Endothelial cell of umbilical vein (primary cell): ENCODE results near the gene MYL2. TPM values are rescaled to one million over a fixed set of nuclear protein-coding genes. Genes with fewer than 3 reads are reported as not detected.

Source experiments
- BruUV-seq: library from RNA; stranded (reverse); fragments of 400-500 nt; replicated peaks from 2 replicates; lab custom pipeline; 2021; lab: Mats Ljungman, UMichigan
- CTCF ChIA-PET: fragments of 300-600, 350-600 bp; sonication (Branson Sonifier 250); formaldehyde crosslinking; loops from one replicate; lab custom pipeline; 2021; ENCODE audit warnings: antibody characterized with exemption, inconsistent platforms; lab: Charles Lee
- POLR2A ChIA-PET: fragments of 300-600, 350-600 bp; sonication (Branson Sonifier 250); formaldehyde crosslinking; loops from one replicate; lab custom pipeline; 2021; ENCODE audit warnings: antibody characterized with exemption, inconsistent platforms; lab: Charles Lee
- DNase-seq: peaks from one replicate; pipeline ENCODE4 v3.0.0-alpha.2; 2011; ENCODE audit warnings: low read depth, low spot score
- FAIRE-seq: peaks from 2 replicates; lab custom pipeline; 2011; peaks lifted over from hg19 to GRCh38; lab: Jason Lieb, UNC
- H2AFZ ChIP-seq: 2 replicates; pipeline ENCODE4 v1.6.0; 2012; ENCODE audit warnings: low read depth, low read length, control low read depth, inconsistent platforms
- H3K27ac ChIP-seq: 2 replicates; pipeline ENCODE4 v1.5.1; 2011; ENCODE audit warnings: low read depth, mild to moderate bottlenecking, control low read depth, low read length, moderate library complexity; ENCODE audit not compliant: insufficient read depth
- H3K27me3 ChIP-seq, 2 experiments: 2 replicates each; pipeline versions ENCODE4 v1.6.0 to v1.6.1; 2011; ENCODE audit warnings: low read length in 2 of 2, mixed read lengths in 1 of 2; ENCODE audit not compliant: control insufficient read depth in 2 of 2, insufficient read depth in 2 of 2
- H3K36me3 ChIP-seq, 2 experiments: 2 replicates in 1 of 2; 3 replicates in 1 of 2; pipeline ENCODE4 v1.5.1; 2011; ENCODE audit warnings: low read length in 2 of 2, mild to moderate bottlenecking in 1 of 2, moderate library complexity in 1 of 2; ENCODE audit not compliant: control insufficient read depth in 2 of 2, insufficient read depth in 2 of 2; ENCODE audit errors: extremely low read depth in 1 of 2
- H3K4me1 ChIP-seq: 3 replicates; pipeline ENCODE4 v1.5.1; 2011; ENCODE audit warnings: mild to moderate bottlenecking, low read length; ENCODE audit not compliant: control insufficient read depth, insufficient read depth; ENCODE audit errors: extremely low read depth
- H3K4me2 ChIP-seq: 2 replicates; pipeline ENCODE4 v1.6.1; 2011; ENCODE audit warnings: low read length, control low read depth, mixed read lengths; ENCODE audit not compliant: insufficient read depth
- H3K4me3 ChIP-seq, 3 experiments: fragments of 200-600 bp in 1 of 3; sonication (generic), shearing (Covaris generic) in 1 of 3; replicated peaks in 1 of 3; 2 replicates each; pipeline ENCODE4 v1.5.1; 2011 to 2016; ENCODE audit warnings: control low read depth in 3 of 3, low read length in 3 of 3, mild to moderate bottlenecking in 2 of 3, inconsistent platforms in 1 of 3, low read depth in 1 of 3, moderate library complexity in 1 of 3; ENCODE audit not compliant: insufficient read depth in 1 of 3
- H3K79me2 ChIP-seq: 2 replicates; pipeline ENCODE4 v1.6.0; 2012; ENCODE audit warnings: low read length, inconsistent platforms; ENCODE audit not compliant: control insufficient read depth, insufficient read depth
- H3K9ac ChIP-seq: replicated peaks from 2 replicates; pipeline ENCODE3; 2011; ENCODE audit warnings: low read length, control low read depth; ENCODE audit not compliant: insufficient read depth; ENCODE audit errors: extremely low read depth
- H3K9me1 ChIP-seq: replicated peaks from 3 replicates; pipeline ENCODE4 v1.6.0; 2011; ENCODE audit warnings: mild to moderate bottlenecking, low read length; ENCODE audit not compliant: control insufficient read depth, insufficient read depth; ENCODE audit errors: extremely low read depth
- H3K9me3 ChIP-seq: replicated peaks from 2 replicates; pipeline ENCODE4 v1.5.1; 2012; ENCODE audit warnings: low read length, inconsistent platforms; ENCODE audit not compliant: control insufficient read depth, insufficient read depth
- H4K20me1 ChIP-seq: replicated peaks from 2 replicates; pipeline ENCODE3; 2011; ENCODE audit warnings: mild to moderate bottlenecking, low read length; ENCODE audit not compliant: control insufficient read depth, insufficient read depth; ENCODE audit errors: extremely low read depth
- CTCF ChIP-seq, 2 donors: IDR thresholded peaks; 1 replicate in 1 of 2; 2 replicates in 1 of 2; pipeline ENCODE4 v1.5.1; 2011; ENCODE audit warnings: low read length in 2 of 2, mild to moderate bottlenecking in 2 of 2, moderate library complexity in 2 of 2, control low read depth in 1 of 2, inconsistent platforms in 1 of 2, low read depth in 1 of 2; ENCODE audit not compliant: insufficient read depth in 1 of 2; ENCODE audit errors: extremely low read depth in 1 of 2
- EZH2 ChIP-seq: IDR thresholded peaks from 2 replicates; pipeline ENCODE4 v1.6.1; 2012; ENCODE audit warnings: borderline replicate concordance, low read depth, mild to moderate bottlenecking, moderate library complexity, low read length, inconsistent platforms; ENCODE audit not compliant: severe bottlenecking
- FOS ChIP-seq: IDR thresholded peaks from 2 replicates; pipeline ENCODE4 v1.6.1; 2011; ENCODE audit warnings: mild to moderate bottlenecking, low read length, moderate library complexity, borderline replicate concordance; ENCODE audit not compliant: insufficient read depth
- GATA2 ChIP-seq: IDR thresholded peaks from 2 replicates; pipeline ENCODE4 v1.7.0; 2011; ENCODE audit warnings: low read depth, mild to moderate bottlenecking, moderate library complexity, mixed read lengths, low read length; ENCODE audit not compliant: insufficient read length, insufficient read depth
- JUN ChIP-seq: IDR thresholded peaks from 2 replicates; pipeline ENCODE4 v1.6.1; 2011; ENCODE audit warnings: borderline replicate concordance, low read depth; ENCODE audit not compliant: insufficient read length, insufficient read depth
- MAX ChIP-seq: IDR thresholded peaks from 2 replicates; pipeline ENCODE4 v1.6.1; 2011; ENCODE audit not compliant: insufficient read depth, insufficient read length
- MYC ChIP-seq: IDR thresholded peaks from one replicate; pipeline ENCODE4 v1.6.1; 2011; ENCODE audit warnings: mild to moderate bottlenecking, low read depth, low read length
- POLR2A ChIP-seq: IDR thresholded peaks from 2 replicates; pipeline ENCODE4 v1.6.1; 2012; ENCODE audit warnings: low read depth, mild to moderate bottlenecking, control low read depth, low read length
- POLR2AphosphoS5 ChIP-seq: IDR thresholded peaks from 2 replicates; pipeline ENCODE4 v1.6.1; 2012; ENCODE audit warnings: low read depth, mild to moderate bottlenecking, control low read depth, low read length, moderate library complexity; ENCODE audit not compliant: insufficient read depth
- dilution Hi-C: fragments of 300-500 bp; cut with MboI; formaldehyde crosslinking; loops from one replicate; pipeline ENCODE4 v1.15.0; 2019; ENCODE audit warnings: low sequenced_read_pairs; ENCODE audit not compliant: extremely low pct_ligation_motif_present
- intact Hi-C: fragments of 100-400 bp; cut with micrococcal nuclease; formaldehyde crosslinking; loops from one replicate; pipeline ENCODE4 v1.10.0; 2022
- polyA plus RNA-seq, 4 experiments: library from polyadenylated mRNA; depleted of rRNA in 3 of 4; stranded (reverse) in 3 of 4; unstranded in 1 of 4; fragments of >200 nt; gene quantifications; 2 replicates each; pipeline versions ENCODE4 v1.2.1 to v1.2.3, GENCODE V29; 2011 to 2012; ENCODE audit warnings: missing spikeins in 1 of 4
- total RNA-seq: library from RNA; stranded (reverse); gene quantifications from 2 replicates; pipeline ENCODE4 v1.2.3, GENCODE V29; 2021

MYL2 gene
- total and polyA plus RNA-seq, 2 donors (not counting 3 experiments of a cell fraction or from before 2014, with no cell fraction given), result 0.93 TPM; not detected in 1

GRCh38 chr12:110930348-110931314, 10.3 kb upstream of the MYL2 start:
- Histone ChIP-seq H3K4me1 (no peaks in the 10 kb centered on the region), H4K20me1 (no peaks in the 10 kb centered on the region), H2AFZ (no peak overlapping the region), H3K79me2 (no peaks in the 10 kb centered on the region), H3K9ac (no peak overlapping the region), H3K9me1 (no peaks in the 10 kb centered on the region), H3K27ac (no peak overlapping the region), H3K4me3 (no peak overlapping the region), H3K4me2 (no peak overlapping the region), H3K36me3 (no peaks in the 10 kb centered on the region), H3K27me3 (no peaks in the 10 kb centered on the region), H3K9me3 (no peaks in the 10 kb centered on the region)
- no peak for TF ChIP-seq MAX
- no peak for TF ChIP-seq JUN
- TF ChIP-seq GATA2, result no peak
- TF ChIP-seq EZH2, result no peak
- TF ChIP-seq MYC, result no peak
- no peak for TF ChIP-seq CTCF (IDR thresholded peaks at IDR 0.05; ENCODE audit: extremely low read depth in 1 of 2, insufficient read depth in 1 of 2, low read depth in 1 of 2, low read length in 2 of 2)
- TF ChIP-seq POLR2AphosphoS5, result no peak
- no peak for TF ChIP-seq POLR2A
- no peak for TF ChIP-seq FOS
- CTCF ChIA-PET, result interaction anchor here (0.9 to 2.2 kb wide), 4 partner anchors 9 to 384 kb away, joined by 3 to 6 read pairs (median 4); no protein-coding TSS in a partner anchor
- no TSS peak for BruUV-seq
- dilution Hi-C loops (no loop called here), intact Hi-C loops (no loop called here)
- no peak for FAIRE-seq
- POLR2A ChIA-PET, result no interaction called here
- DNase-seq, result no peak
